ENCODE data around the gene GPX6.

- no peak for TF ChIP-seq CTCF (IDR thresholded peaks at IDR 0.05)
- no peak for TF ChIP-seq POLR2A (IDR thresholded peaks at IDR 0.05)
These were observed 16.0 kb upstream of the GPX6 start for GRCh38 chr6:28531479-28532128.

Data from thyroid gland (tissue), 4 donors.